ENCODE results near the gene EEIG2.

GRCh38 chr1:108575375-108575774 lies 15.5 kb downstream of the EEIG2 start:
- no peak for TF ChIP-seq YY1 (IDR thresholded peaks at IDR 0.05; ENCODE audit: insufficient read depth, insufficient read length)
- TF ChIP-seq ZNF274 (IDR thresholded peaks at IDR 0.05; ENCODE audit: low read depth, low read length) = no peak
- TF ChIP-seq SUZ12 (IDR thresholded peaks at IDR 0.05; ENCODE audit: extremely low read depth, insufficient read depth, insufficient read length) = no peak
